Mesenchymal stem cell (in vitro differentiated cells and primary cell): Measurements from ENCODE around the gene LMOD3.

Source experiments
- DNase-seq: peaks from one replicate; pipeline ENCODE4 v3.0.0-alpha.2; 2013
- H2AFZ ChIP-seq: one replicate; pipeline ENCODE4 v1.6.1; 2013; ENCODE audit warnings: low read depth, mild to moderate bottlenecking, control low read depth, inconsistent platforms, low read length, moderate library complexity
- H2AK5ac ChIP-seq: 2 replicates; pipeline ENCODE4 v1.6.1; 2013; ENCODE audit warnings: low read length, moderate library complexity, mild to moderate bottlenecking, inconsistent platforms; ENCODE audit not compliant: severe bottlenecking
- H2BK120ac ChIP-seq: one replicate; pipeline ENCODE4 v1.6.1; 2013; ENCODE audit warnings: low read depth, mild to moderate bottlenecking, inconsistent platforms, low read length, moderate library complexity
- H2BK12ac ChIP-seq, 2 experiments: one replicate each; pipeline ENCODE4 v1.6.1; 2013; ENCODE audit warnings: inconsistent platforms in 2 of 2, low read length in 2 of 2, mild to moderate bottlenecking in 2 of 2, moderate library complexity in 2 of 2, control low read depth in 1 of 2
- H2BK15ac ChIP-seq: one replicate; pipeline ENCODE4 v1.6.1; 2013; ENCODE audit warnings: mild to moderate bottlenecking, low read depth, inconsistent platforms; ENCODE audit not compliant: poor library complexity, severe bottlenecking
- H2BK5ac ChIP-seq: 2 replicates; pipeline ENCODE4 v1.6.1; 2013; ENCODE audit warnings: low read depth, mild to moderate bottlenecking, low read length, control low read depth, inconsistent platforms; ENCODE audit not compliant: poor library complexity, severe bottlenecking
- H3K14ac ChIP-seq, 2 experiments: one replicate each; pipeline ENCODE4 v1.6.1; 2013; ENCODE audit warnings: inconsistent platforms in 2 of 2, low read length in 2 of 2, control low read depth in 1 of 2, mild to moderate bottlenecking in 1 of 2, moderate library complexity in 1 of 2
- H3K18ac ChIP-seq, 2 experiments: one replicate each; pipeline ENCODE4 v1.6.1; 2013; ENCODE audit warnings: inconsistent platforms in 2 of 2, low read length in 2 of 2, control low read depth in 1 of 2, low read depth in 1 of 2, mild to moderate bottlenecking in 1 of 2
- H3K23ac ChIP-seq, 2 experiments: one replicate each; pipeline ENCODE4 v1.6.1; 2013; ENCODE audit warnings: inconsistent platforms in 2 of 2, low read length in 2 of 2, mild to moderate bottlenecking in 2 of 2, moderate library complexity in 2 of 2, control low read depth in 1 of 2
- H3K27ac ChIP-seq: 2 replicates; pipeline ENCODE4 v1.5.1; 2013; ENCODE audit warnings: mild to moderate bottlenecking, moderate library complexity, low read length, control low read depth, inconsistent platforms; ENCODE audit not compliant: poor library complexity, severe bottlenecking
- H3K27me3 ChIP-seq, 2 experiments: 2 replicates each; pipeline versions ENCODE4 v1.6.1 to v1.7.0; 2013; ENCODE audit warnings: low read length in 2 of 2, mild to moderate bottlenecking in 2 of 2, moderate library complexity in 2 of 2, control low read depth in 1 of 2, inconsistent platforms in 1 of 2; ENCODE audit not compliant: control insufficient read depth in 1 of 2, insufficient read depth in 1 of 2
- H3K36me3 ChIP-seq, 2 experiments: 2 replicates each; pipeline versions ENCODE4 v1.6.1 to v1.7.0; 2013; ENCODE audit warnings: low read length in 2 of 2, control low read depth in 1 of 2, inconsistent platforms in 1 of 2, low read depth in 1 of 2, mild to moderate bottlenecking in 1 of 2; ENCODE audit not compliant: insufficient read depth in 2 of 2, control insufficient read depth in 1 of 2
- H3K4ac ChIP-seq, 2 experiments: one replicate each; pipeline ENCODE4 v1.6.1; 2013; ENCODE audit warnings: inconsistent platforms in 2 of 2, low read length in 2 of 2, mild to moderate bottlenecking in 2 of 2, moderate library complexity in 2 of 2, control low read depth in 1 of 2, low read depth in 1 of 2
- H3K4me1 ChIP-seq: 2 replicates; pipeline ENCODE4 v1.6.1; 2013; ENCODE audit warnings: low read depth, low read length, control low read depth; ENCODE audit not compliant: control insufficient read depth, insufficient read depth
- H3K4me2 ChIP-seq: 2 replicates; pipeline ENCODE4 v1.6.1; 2013; ENCODE audit warnings: low read length, mild to moderate bottlenecking, inconsistent platforms; ENCODE audit not compliant: poor library complexity, severe bottlenecking
- H3K4me3 ChIP-seq, 2 experiments: 2 replicates each; pipeline versions ENCODE4 v1.5.1 to v1.7.0; 2013; ENCODE audit warnings: low read length in 2 of 2, mild to moderate bottlenecking in 2 of 2, control low read depth in 1 of 2, low read depth in 1 of 2; ENCODE audit not compliant: insufficient read depth in 1 of 2
- H3K79me1 ChIP-seq: replicated peaks from 2 replicates; pipeline ENCODE4 v1.6.1; 2013; ENCODE audit warnings: mild to moderate bottlenecking, control low read depth, low read length, inconsistent platforms; ENCODE audit not compliant: poor library complexity, severe bottlenecking
- H3K9ac ChIP-seq: 2 replicates; pipeline ENCODE4 v1.7.0; 2013; ENCODE audit warnings: mild to moderate bottlenecking, low read length, moderate library complexity
- H3K9me3 ChIP-seq: 2 replicates; pipeline ENCODE4 v1.7.0; 2013; ENCODE audit warnings: mild to moderate bottlenecking, low read length; ENCODE audit not compliant: control insufficient read depth
- H4K8ac ChIP-seq: one replicate; pipeline ENCODE4 v1.6.1; 2013; ENCODE audit warnings: inconsistent platforms, mild to moderate bottlenecking, low read length, moderate library complexity
- H4K91ac ChIP-seq: one replicate; pipeline ENCODE4 v1.6.1; 2013; ENCODE audit warnings: mild to moderate bottlenecking, low read length, inconsistent platforms
- WGBS: methylation state at CpG from one replicate; pipeline ENCODE4 v1.1.7; 2013; ENCODE audit warnings: mixed read lengths; 5-methylcytosine and 5-hydroxymethylcytosine counted together

LMOD3 gene

GRCh38 chr3:69081583-69082262, 40.7 kb downstream of the LMOD3 start:
- Histone ChIP-seq H2BK15ac (no peak overlapping the region), H3K36me3 (no peaks in the 10 kb centered on the region), H3K14ac (peak overlapping the region in 1 of 2 experiments; percentile 7), H3K4me3 (no peak overlapping the region), H2BK120ac (no peak overlapping the region), H4K8ac (no peak overlapping the region), H2AFZ (peak overlapping the region; percentile 4), H3K9me3 (no peaks in the 10 kb centered on the region), H2BK5ac (no peak overlapping the region), H2AK5ac (peak overlapping the region; percentile 94), H3K4ac (no peak overlapping the region), H3K23ac (no peak overlapping the region), H3K9ac (peak overlapping the region; percentile 96), H3K4me1 (peaks cover 12% of the 10 kb centered on the region), H3K4me2 (no peak overlapping the region), H3K27me3 (no peaks in the 10 kb centered on the region), H3K27ac (peak overlapping the region; percentile 65), H2BK12ac (no peak overlapping the region), H4K91ac (no peak overlapping the region), H3K79me1 (peaks cover 4% of the 10 kb centered on the region), H3K18ac (no peak overlapping the region)
- peak; percentile 29 for DNase-seq
- WGBS = 60% methylated on average over 5 of the region's 5 CpGs

- peak within 1 kb of the TSS; percentile 49 for H2AFZ ChIP-seq
- peak within 1 kb of the TSS; percentile 66 for H3K4me2 ChIP-seq
- H2BK12ac ChIP-seq = no peak within 1 kb of the TSS
- H3K4ac ChIP-seq = peak within 1 kb of the TSS in 1 of 2 experiments; percentile 73
- H3K79me1 ChIP-seq = peaks cover 6% of the 10 kb centered on the region
- peak within 1 kb of the TSS in 1 of 2 experiments; percentile 24 for H3K18ac ChIP-seq
- H3K27me3 ChIP-seq = no peaks in the 10 kb centered on the region
- H2BK5ac ChIP-seq = peak within 1 kb of the TSS; percentile 51
- no peak within 1 kb of the TSS for H3K23ac ChIP-seq
- peak within 1 kb of the TSS; percentile 77 for H2BK120ac ChIP-seq
- H3K9me3 ChIP-seq = no peaks in the 10 kb centered on the region
- H2AK5ac ChIP-seq = no peak within 1 kb of the TSS
- H4K8ac ChIP-seq = no peak within 1 kb of the TSS
- H3K14ac ChIP-seq = no peak within 1 kb of the TSS
- peak within 1 kb of the TSS; percentile 46 for H4K91ac ChIP-seq
- DNase-seq = peak; percentile 87
- H3K4me3 ChIP-seq = peak within 1 kb of the TSS; percentile 82 to 89
- peaks cover 9% of the 10 kb centered on the region for H3K4me1 ChIP-seq
- 0% methylated on average over 9 of the region's 37 CpGs for WGBS
- H3K9ac ChIP-seq = peak within 1 kb of the TSS; percentile 89
- H3K36me3 ChIP-seq = peaks cover 4 to 5% of the 10 kb centered on the region in 2 experiments
- H2BK15ac ChIP-seq = no peak within 1 kb of the TSS
- H3K27ac ChIP-seq = no peak within 1 kb of the TSS
Observed at GRCh38 chr3:69080233-69080920, 42.0 kb downstream of the LMOD3 start, which contains the start of gene UBA3. Gene UBA3 (minus strand): TSS chr3:69080365. CDS start chr3:69080353, 12 bp downstream.

- H2BK15ac ChIP-seq = no peak overlapping the region
- H3K4ac ChIP-seq = peak overlapping the region in 1 of 2 experiments; percentile 73
- no peak overlapping the region for H4K8ac ChIP-seq
- H3K14ac ChIP-seq = no peak overlapping the region
- no peak overlapping the region for H2BK12ac ChIP-seq
- WGBS = 4% methylated on average over 15 of the region's 29 CpGs
- H3K79me1 ChIP-seq = peaks cover 6% of the 10 kb centered on the region
- H3K27me3 ChIP-seq = no peaks in the 10 kb centered on the region
- no peak overlapping the region for H3K23ac ChIP-seq
- peak overlapping the region; percentile 66 for H3K4me2 ChIP-seq
- peaks cover 9% of the 10 kb centered on the region for H3K4me1 ChIP-seq
- H4K91ac ChIP-seq = peak overlapping the region; percentile 46
- peak overlapping the region; percentile 77 for H2BK120ac ChIP-seq
- H3K9me3 ChIP-seq = no peaks in the 10 kb centered on the region
- peak overlapping the region; percentile 49 for H2AFZ ChIP-seq
- no peak overlapping the region for H3K27ac ChIP-seq
- H3K36me3 ChIP-seq = peaks cover 4 to 13% of the 10 kb centered on the region in 2 experiments
- no peak overlapping the region for H2AK5ac ChIP-seq
- peak; percentile 22 for DNase-seq
- H3K9ac ChIP-seq = peak overlapping the region; percentile 89
- no peak overlapping the region for H3K18ac ChIP-seq
- peak overlapping the region; percentile 82 to 89 for H3K4me3 ChIP-seq
- peak overlapping the region; percentile 51 for H2BK5ac ChIP-seq
Observed at GRCh38 chr3:69079269-69080159, 42.9 kb downstream of the LMOD3 start.
